ENCODE results near the gene CYP27C1.
A peak's percentile ranks its signal among the peaks of the same experiment; 100 is the strongest.
"Not testable (repeated sequence)": the region's sequence is repeated elsewhere in the genome, so short reads cannot be mapped to it uniquely, and the experiment has no call there.

The CYP27C1 gene

GRCh38 chr2:127220102-127220767, at the start of gene CYP27C1:
TSS of gene CYP27C1 (minus strand) at chr2:127220299. CDS start at chr2:127220270, 29 bp downstream.
- FAIRE-seq (no peak), DNase-seq (ENCODE audit: insufficient read length, low spot score) (no peak)

GRCh38 chr2:127261804-127262406, 41.8 kb upstream of the CYP27C1 start:
- TF ChIP-seq POLR2A (IDR thresholded peaks at IDR 0.05; ENCODE audit: low read depth, low read length) = no peak
- FAIRE-seq (no peak), DNase-seq (ENCODE audit: insufficient read length, low spot score) (no peak)

More at GRCh38 chr2:127220102-127220767, at the start of gene CYP27C1:
- TF ChIP-seq POLR2A (IDR thresholded peaks at IDR 0.05; ENCODE audit: low read depth, low read length) = peak; percentile 0; the same call in 1 of the 2 replicates

- TF ChIP-seq POLR2A (IDR thresholded peaks at IDR 0.05; ENCODE audit: low read depth, low read length) = no peak
- DNase-seq (ENCODE audit: insufficient read length, low spot score) (no peak), FAIRE-seq (no peak)
Measured at GRCh38 chr2:127259355-127259754, 39.3 kb upstream of the CYP27C1 start.

GRCh38 chr2:127256866-127257265, 36.8 kb upstream of the CYP27C1 start:
- no peak for FAIRE-seq
- no peak for TF ChIP-seq POLR2A (IDR thresholded peaks at IDR 0.05; ENCODE audit: low read depth, low read length)
- DNase-seq (ENCODE audit: insufficient read length, low spot score) = no peak

- FAIRE-seq (no peak), DNase-seq (ENCODE audit: insufficient read length, low spot score) (no peak)
- no peak for TF ChIP-seq POLR2A (IDR thresholded peaks at IDR 0.05; ENCODE audit: low read depth, low read length)
Measured at GRCh38 chr2:127256381-127256780, 36.3 kb upstream of the CYP27C1 start.

GRCh38 chr2:127255721-127256120, 35.6 kb upstream of the CYP27C1 start:
- FAIRE-seq (no peak), DNase-seq (ENCODE audit: insufficient read length, low spot score) (no peak)
- no peak for TF ChIP-seq POLR2A (IDR thresholded peaks at IDR 0.05; ENCODE audit: low read depth, low read length)

GRCh38 chr2:127255146-127255545, 35.0 kb upstream of the CYP27C1 start:
- no peak for DNase-seq (ENCODE audit: insufficient read length, low spot score)
- TF ChIP-seq POLR2A (IDR thresholded peaks at IDR 0.05; ENCODE audit: low read depth, low read length) = no peak
- FAIRE-seq = no peak

- FAIRE-seq (no peak), DNase-seq (ENCODE audit: insufficient read length, low spot score) (no peak)
- TF ChIP-seq POLR2A (IDR thresholded peaks at IDR 0.05; ENCODE audit: low read depth, low read length) = no peak
Measured at GRCh38 chr2:127254386-127254981, 34.4 kb upstream of the CYP27C1 start.

GRCh38 chr2:127241184-127241583, 21.1 kb upstream of the CYP27C1 start:
- not testable (repeated sequence) for FAIRE-seq; DNase-seq (ENCODE audit: insufficient read length, low spot score)

- DNase-seq (ENCODE audit: insufficient read length, low spot score) (no peak), FAIRE-seq (no peak)
- no peak for TF ChIP-seq POLR2A (IDR thresholded peaks at IDR 0.05; ENCODE audit: low read depth, low read length)
Measured at GRCh38 chr2:127239395-127239794, 19.3 kb upstream of the CYP27C1 start.

- not testable (repeated sequence) for DNase-seq (ENCODE audit: insufficient read length, low spot score); FAIRE-seq
Measured at GRCh38 chr2:127237768-127238167, 17.7 kb upstream of the CYP27C1 start.

- TF ChIP-seq POLR2A (IDR thresholded peaks at IDR 0.05; ENCODE audit: low read depth, low read length) = no peak
- FAIRE-seq (no peak), DNase-seq (ENCODE audit: insufficient read length, low spot score) (no peak)
Measured at GRCh38 chr2:127235082-127235702, 15.1 kb upstream of the CYP27C1 start.

GRCh38 chr2:127233710-127234109, 13.6 kb upstream of the CYP27C1 start:
- DNase-seq (ENCODE audit: insufficient read length, low spot score) (no peak), FAIRE-seq (no peak)
- no peak for TF ChIP-seq POLR2A (IDR thresholded peaks at IDR 0.05; ENCODE audit: low read depth, low read length)

GRCh38 chr2:127231130-127231865, 11.2 kb upstream of the CYP27C1 start:
- FAIRE-seq = no peak
- TF ChIP-seq POLR2A (IDR thresholded peaks at IDR 0.05; ENCODE audit: low read depth, low read length) = no peak
- DNase-seq (ENCODE audit: insufficient read length, low spot score) = no peak

All from H54 (cell line).